ENCODE data around the gene HIVEP3.

- TF ChIP-seq POLR2AphosphoS5 (IDR thresholded peaks at IDR 0.05) (no peak), CTCF (IDR thresholded peaks at IDR 0.05) (no peak), EP300 (IDR thresholded peaks at IDR 0.05) (no peak), POLR2A (IDR thresholded peaks at IDR 0.05; ENCODE audit: low read depth) (no peak)
Observed at GRCh38 chr1:41835485-41835884, 83.2 kb downstream of the HIVEP3 start.
